HEK293 (cell line): ENCODE results near the gene KCNK18.

ENCODE experiments used
- CTCF ChIA-PET: fragments of 350-600 bp; formaldehyde crosslinking; extraction: SDS; loops from one replicate; lab custom pipeline; 2021; ENCODE audit warnings: antibody characterized with exemption; lab: Yijun Ruan, JAX
- POLR2A ChIA-PET: fragments of 300-600 bp; formaldehyde crosslinking; extraction: SDS; loops from one replicate; lab custom pipeline; 2020; ENCODE audit warnings: antibody characterized with exemption, inconsistent platforms; lab: Yijun Ruan, JAX
- H3K27ac ChIP-seq: fragments of 200-500 bp; sonication (Bioruptor generic); 2 replicates; pipeline ENCODE4 v1.5.1; 2014; ENCODE audit warnings: low read depth, low read length, control low read depth, inconsistent platforms; ENCODE audit errors: extremely low read depth
- H3K36me3 ChIP-seq, 2 experiments: fragments of 200-500 bp in 1 of 2; sonication (Bioruptor generic) in 1 of 2; 1 replicate in 1 of 2; 2 replicates in 1 of 2; pipeline ENCODE4 v1.5.1; 2014 to 2017; ENCODE audit warnings: inconsistent platforms in 2 of 2, low read length in 2 of 2; ENCODE audit not compliant: control insufficient read depth in 2 of 2, insufficient read depth in 1 of 2
- H3K4me1 ChIP-seq: fragments of 200-500 bp; sonication (Bioruptor generic); 2 replicates; pipeline ENCODE4 v1.5.1; 2014; ENCODE audit warnings: mild to moderate bottlenecking, low read length, inconsistent platforms; ENCODE audit not compliant: control insufficient read depth, insufficient read depth
- H3K4me3 ChIP-seq: 2 replicates; pipeline ENCODE4 v1.5.1; 2011; ENCODE audit warnings: low read depth, mild to moderate bottlenecking, control low read depth, low read length, moderate library complexity
- H3K9me3 ChIP-seq: fragments of 200-500 bp; sonication (Bioruptor generic); 2 replicates; pipeline ENCODE4 v1.5.1; 2014; ENCODE audit warnings: low read depth, low read length, inconsistent platforms; ENCODE audit not compliant: control insufficient read depth, insufficient read depth
- BCL6B ChIP-seq: fragments of 450-650 bp; formaldehyde crosslinking; IDR thresholded peaks from 2 replicates; pipeline ENCODE4 v1.5.1; 2017; ENCODE audit warnings: missing biosample characterization, missing genetic modification characterization
- MYNN ChIP-seq: fragments of 450-650 bp; formaldehyde crosslinking; IDR thresholded peaks from 2 replicates; pipeline ENCODE4 v1.5.1; 2016; ENCODE audit warnings: missing biosample characterization, missing genetic modification characterization, borderline replicate concordance
- OSR2 ChIP-seq: fragments of 450-650 bp; formaldehyde crosslinking; IDR thresholded peaks from 2 replicates; pipeline ENCODE4 v1.5.1; 2016; ENCODE audit warnings: missing biosample characterization, missing genetic modification characterization
- PRDM4 ChIP-seq: fragments of 450-650 bp; formaldehyde crosslinking; IDR thresholded peaks from 2 replicates; pipeline ENCODE4 v1.5.1; 2017; ENCODE audit warnings: missing biosample characterization, missing genetic modification characterization
- SP2 ChIP-seq: fragments of 450-650 bp; formaldehyde crosslinking; IDR thresholded peaks from 2 replicates; pipeline ENCODE4 v1.5.1; 2016; ENCODE audit warnings: missing biosample characterization, missing genetic modification characterization
- ZBTB11 ChIP-seq: fragments of 450-650 bp; formaldehyde crosslinking; conservative IDR thresholded peaks from 2 replicates; pipeline ENCODE4 v1.5.1; 2016; ENCODE audit warnings: low read depth, missing biosample characterization, missing genetic modification characterization
- ZBTB17 ChIP-seq: fragments of 450-650 bp; formaldehyde crosslinking; IDR thresholded peaks from 2 replicates; pipeline ENCODE4 v1.5.1; 2016; ENCODE audit warnings: missing biosample characterization, missing genetic modification characterization
- ZBTB21 ChIP-seq: fragments of 450-650 bp; formaldehyde crosslinking; IDR thresholded peaks from 2 replicates; pipeline ENCODE4 v1.5.1; 2017; ENCODE audit warnings: missing biosample characterization, missing genetic modification characterization
- ZBTB26 ChIP-seq: fragments of 450-650 bp; formaldehyde crosslinking; optimal IDR thresholded peaks from 2 replicates; pipeline ENCODE3; 2016; ENCODE audit warnings: missing biosample characterization, mild to moderate bottlenecking, missing genetic modification characterization
- ZNF114 ChIP-seq: fragments of 450-650 bp; formaldehyde crosslinking; IDR thresholded peaks from 2 replicates; pipeline ENCODE4 v1.5.0; 2017; ENCODE audit warnings: missing biosample characterization, missing genetic modification characterization
- ZNF18 ChIP-seq: fragments of 450-650 bp; formaldehyde crosslinking; IDR thresholded peaks from 2 replicates; pipeline ENCODE4 v1.5.1; 2016; ENCODE audit warnings: missing biosample characterization, missing genetic modification characterization
- ZNF248 ChIP-seq: fragments of 450-650 bp; formaldehyde crosslinking; IDR thresholded peaks from 2 replicates; pipeline ENCODE4 v1.5.1; 2017; ENCODE audit warnings: missing biosample characterization, missing genetic modification characterization
- ZNF37A ChIP-seq: fragments of 450-650 bp; IDR thresholded peaks from 2 replicates; pipeline ENCODE4 v1.5.1; 2018; ENCODE audit warnings: missing biosample characterization, missing genetic modification characterization
- ZNF501 ChIP-seq: fragments of 450-650 bp; formaldehyde crosslinking; IDR thresholded peaks from 2 replicates; pipeline ENCODE4 v1.5.1; 2016; ENCODE audit warnings: missing biosample characterization, missing genetic modification characterization
- ZNF596 ChIP-seq: fragments of 450-650 bp; IDR thresholded peaks from 2 replicates; pipeline ENCODE4 v1.5.0; 2018; ENCODE audit warnings: missing biosample characterization, mild to moderate bottlenecking, missing genetic modification characterization, moderate library complexity
- ZNF610 ChIP-seq: fragments of 450-650 bp; formaldehyde crosslinking; IDR thresholded peaks from 2 replicates; pipeline ENCODE4 v1.5.1; 2016; ENCODE audit warnings: missing biosample characterization, missing genetic modification characterization, borderline replicate concordance
- ZNF660 ChIP-seq: fragments of 450-650 bp; IDR thresholded peaks from 2 replicates; pipeline ENCODE4 v1.5.1; 2018; ENCODE audit warnings: missing biosample characterization, mild to moderate bottlenecking, missing genetic modification characterization
- ZNF777 ChIP-seq: fragments of 450-650 bp; formaldehyde crosslinking; IDR thresholded peaks from 2 replicates; pipeline ENCODE4 v1.5.1; 2017; ENCODE audit warnings: missing biosample characterization, missing genetic modification characterization, borderline replicate concordance
- ZSCAN4 ChIP-seq: fragments of 450-650 bp; formaldehyde crosslinking; IDR thresholded peaks from 2 replicates; pipeline ENCODE4 v1.5.1; 2017; ENCODE audit warnings: missing biosample characterization, missing genetic modification characterization

Gene KCNK18

GRCh38 chr10:117162093-117163060, 34.9 kb upstream of the KCNK18 start (continued):
- TF ChIP-seq BCL6B (tag by site-specific recombination) = no peak
- no peak for TF ChIP-seq ZBTB21
- no peak for TF ChIP-seq ZNF610
- no peak for TF ChIP-seq PRDM4 (tag by site-specific recombination)
- no peak for TF ChIP-seq MYNN (tag by site-specific recombination)
- no peak for TF ChIP-seq ZNF37A (tag by site-specific recombination)
- no peak for TF ChIP-seq ZNF777 (tag by site-specific recombination)
- no peak for TF ChIP-seq ZNF596 (tag by site-specific recombination)
- TF ChIP-seq ZSCAN4 (tag by site-specific recombination) = no peak
- no peak for TF ChIP-seq OSR2 (tag by site-specific recombination)
- no peak for TF ChIP-seq ZNF501 (tag by site-specific recombination)

GRCh38 chr10:117163061-117163953, 34.0 kb upstream of the KCNK18 start:
- ChIA-PET CTCF (interaction anchor here (0.6 to 18.6 kb wide), 7 partner anchors 12 to 507 kb away, joined by 3 to 471 read pairs (median 3); no protein-coding TSS in a partner anchor), POLR2A (interaction anchor here (1.0 kb wide), 1 partner anchor 158 kb away, joined by 5 read pairs; the partner anchor contains the start of gene SHTN1)
- Histone ChIP-seq H3K4me3 (peak overlapping the region; percentile 51), H3K27ac (no peak overlapping the region; the same call in 1 of the 2 replicates), H3K4me1 (peaks cover 9% of the 10 kb centered on the region), H3K36me3 (no peaks in the 10 kb centered on the region), H3K9me3 (no peaks in the 10 kb centered on the region)
- TF ChIP-seq ZBTB17 (tag by site-specific recombination) (peak; percentile 59), ZNF501 (tag by site-specific recombination) (0 out of 2 replicates have a peak, but pooled peaks have one; percentile 30), ZBTB26 (tag by site-specific recombination) (peak; percentile 58), SP2 (tag by site-specific recombination) (peak; percentile 56), ZNF660 (tag by site-specific recombination) (peak; percentile 37; the same call in 1 of the 2 replicates), ZBTB11 (tag by site-specific recombination) (0 out of 2 replicates have a peak, but pooled peaks have one; percentile 3), ZNF114 (no peak), ZNF248 (tag by site-specific recombination) (no peak), ZNF18 (0 out of 2 replicates have a peak, but pooled peaks have one; percentile 36)
